ENCODE data around the gene C17orf67.

Gene C17orf67, protein sequence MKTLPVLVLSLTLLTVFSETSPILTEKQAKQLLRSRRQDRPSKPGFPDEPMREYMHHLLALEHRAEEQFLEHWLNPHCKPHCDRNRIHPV

DNA sequence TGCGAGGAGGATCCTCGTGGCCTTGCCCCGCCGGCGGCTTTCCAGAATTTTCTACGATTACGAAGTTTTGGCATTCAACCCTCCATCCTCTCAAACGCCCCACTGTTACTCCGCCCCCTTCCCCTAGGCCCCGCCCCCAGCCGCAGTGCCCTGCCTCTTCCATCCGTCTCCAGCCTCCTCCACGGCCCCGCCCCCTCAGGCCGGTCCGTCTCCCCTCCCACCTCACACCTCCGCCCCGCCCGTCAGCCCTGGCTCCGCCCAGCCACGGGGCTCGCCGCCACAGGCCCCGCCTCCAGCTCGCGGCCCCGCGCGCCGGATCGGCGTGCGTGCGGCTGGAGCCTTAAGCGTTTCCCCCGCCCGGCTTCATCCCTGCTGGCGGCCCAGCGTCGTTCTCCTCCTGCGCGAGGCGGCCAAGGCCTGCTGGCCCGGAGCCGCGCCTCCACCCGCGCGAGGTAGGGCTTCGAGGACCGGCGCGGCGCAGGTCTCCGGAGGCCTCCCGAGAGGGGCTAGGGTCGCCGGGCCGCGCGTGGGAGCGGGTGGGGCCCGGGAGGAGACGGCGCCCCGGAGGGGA, at the start of gene C17orf67, which contains the start of gene DGKE:
Gene C17orf67, minus strand, starts transcription at position 112 of the 571 bp plus-strand sequence. CDS start 18,110 bp downstream, outside the sequence.
Gene DGKE, plus strand, starts transcription at position 343 of the 571 bp plus-strand sequence. CDS start 645 bp downstream, outside the sequence.
- peak; percentile 96 for DNase-seq (ENCODE audit: low read depth)

DNA sequence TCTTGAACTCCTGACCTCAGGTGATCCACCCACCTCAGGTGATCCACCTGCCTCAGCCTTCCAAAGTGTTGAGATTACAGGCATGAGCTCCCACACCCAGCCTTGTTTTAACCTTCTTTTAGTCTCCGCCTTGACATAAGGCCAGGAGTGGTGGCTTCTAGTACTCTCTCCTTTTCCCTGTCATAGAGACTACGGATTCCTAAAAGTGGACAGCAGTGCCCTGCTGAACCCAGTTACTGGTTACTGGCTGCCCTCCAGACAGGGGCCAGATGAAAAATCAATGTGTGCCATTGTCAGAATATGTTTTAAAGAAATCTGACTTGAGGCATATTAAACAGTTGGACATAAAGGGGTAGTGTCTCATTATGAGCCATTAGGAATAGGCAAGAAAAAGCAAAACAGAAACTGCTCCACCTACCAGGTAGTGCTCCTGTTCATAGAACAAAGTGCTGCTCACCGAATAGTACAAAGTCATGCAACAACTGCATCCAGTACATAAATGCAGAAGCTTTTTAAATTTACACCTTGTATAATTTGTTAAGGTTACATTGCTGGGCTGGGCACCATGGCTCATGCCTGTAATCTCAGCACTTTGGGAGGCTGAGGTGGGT, 48.1 kb upstream of the C17orf67 start:
- DNase-seq (ENCODE audit: low read depth), result no peak

DNA sequence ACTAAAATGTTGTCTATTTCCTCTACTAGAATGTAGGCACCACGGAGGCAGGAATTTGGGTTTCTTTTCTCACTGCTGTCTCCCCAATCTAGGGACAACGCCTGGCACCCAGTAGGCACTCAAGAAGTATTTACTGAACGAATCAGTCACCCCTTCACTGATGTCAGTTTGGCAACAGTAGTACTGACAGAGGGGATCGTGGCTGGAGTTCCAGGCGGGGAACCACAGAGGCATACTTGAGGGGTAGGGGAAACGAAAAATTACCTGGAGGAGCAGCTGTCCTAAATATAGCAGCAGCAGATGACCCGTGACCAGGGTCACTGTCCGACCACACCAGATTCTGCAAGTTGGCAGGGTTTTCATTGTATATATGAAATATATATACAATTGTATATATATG, 46.9 kb upstream of the C17orf67 start:
- no peak for DNase-seq (ENCODE audit: low read depth)

DNA sequence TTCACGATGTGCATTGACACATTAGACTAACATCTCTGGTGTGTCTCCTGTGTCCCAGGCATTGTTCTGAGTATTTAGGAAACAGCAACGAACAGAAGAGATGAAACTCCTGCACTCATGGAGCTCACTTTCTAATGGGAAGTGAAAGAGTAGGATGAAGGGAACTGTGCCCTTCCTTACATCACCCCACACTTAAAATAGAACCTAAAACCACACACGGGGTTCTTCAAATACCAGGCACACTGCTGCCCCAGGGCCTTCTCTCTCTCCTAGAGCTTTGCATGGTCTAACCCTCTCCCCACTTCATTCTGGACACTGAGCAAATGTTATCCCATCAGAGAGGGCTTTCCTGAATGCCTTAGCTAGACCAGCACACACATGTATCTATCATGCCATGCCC, 46.4 kb upstream of the C17orf67 start:
- no peak for DNase-seq (ENCODE audit: low read depth)

DNA sequence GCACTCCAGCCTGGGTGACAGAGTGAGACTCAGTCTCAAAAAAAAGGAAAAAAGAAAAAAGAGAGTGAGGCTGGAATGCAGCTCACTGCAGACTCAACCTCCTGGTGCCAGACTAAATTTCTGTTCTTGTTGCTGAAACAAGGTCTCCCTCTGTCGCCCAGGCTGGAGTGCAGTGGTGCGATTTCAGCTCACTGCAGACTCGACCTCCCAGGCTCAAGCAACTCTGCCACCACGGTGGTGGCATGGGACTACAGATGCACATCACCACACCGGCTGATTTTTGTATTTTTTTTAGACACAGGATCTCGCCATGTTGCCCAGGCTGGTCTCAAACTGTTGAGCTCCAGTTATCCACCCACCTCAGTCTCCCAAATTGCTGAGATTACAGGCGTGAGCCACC, 45.6 kb upstream of the C17orf67 start:
- no peak for DNase-seq (ENCODE audit: low read depth)

DNA sequence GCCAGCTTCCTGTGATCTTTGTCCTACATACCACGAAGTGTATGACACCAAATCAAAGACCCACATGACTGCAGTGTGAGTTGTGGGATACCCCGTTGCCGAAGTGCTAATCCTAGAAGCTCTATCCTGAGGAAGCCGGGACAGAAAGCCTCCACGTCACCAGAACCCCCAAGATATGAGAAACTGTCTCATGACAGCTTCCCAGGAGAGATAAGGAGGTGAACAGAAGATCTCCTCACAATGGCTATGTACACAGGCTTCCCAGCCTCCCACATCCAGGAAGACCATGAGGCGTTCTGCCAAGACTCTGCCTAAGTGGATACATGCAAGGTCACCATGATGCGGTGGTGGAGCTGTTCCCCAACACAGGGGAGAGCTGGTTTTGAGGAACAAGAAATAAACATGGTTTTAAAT, 43.1 kb upstream of the C17orf67 start:
- no peak for DNase-seq (ENCODE audit: low read depth)

DNA sequence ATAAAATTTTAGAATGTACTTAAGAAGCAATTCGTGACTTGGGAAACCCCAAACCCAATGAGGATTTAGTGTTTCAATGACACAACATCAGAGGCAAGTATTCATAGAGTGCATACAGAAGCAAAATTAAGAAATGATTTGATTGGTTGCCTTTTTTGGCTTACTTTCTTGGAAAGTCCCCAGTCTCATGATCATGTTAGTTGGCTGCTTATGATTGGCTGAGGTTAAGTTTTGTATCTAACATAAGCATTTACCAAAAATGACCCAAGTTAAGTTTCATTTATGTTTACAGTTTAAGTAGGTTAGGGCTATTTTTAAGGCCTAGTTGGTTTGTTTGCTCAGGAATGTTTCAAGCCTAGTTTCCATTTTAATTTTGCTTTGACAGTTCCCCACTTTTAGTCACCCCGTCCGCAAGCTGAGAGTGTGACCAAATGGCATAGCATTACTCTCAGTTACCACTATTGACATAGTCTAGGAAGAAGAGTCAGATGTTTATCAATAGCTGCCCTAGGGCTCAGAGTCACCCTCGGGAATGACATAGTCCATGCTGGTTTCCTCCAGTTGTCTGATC, 36.4 kb upstream of the C17orf67 start:
- no peak for DNase-seq (ENCODE audit: low read depth)

DNA sequence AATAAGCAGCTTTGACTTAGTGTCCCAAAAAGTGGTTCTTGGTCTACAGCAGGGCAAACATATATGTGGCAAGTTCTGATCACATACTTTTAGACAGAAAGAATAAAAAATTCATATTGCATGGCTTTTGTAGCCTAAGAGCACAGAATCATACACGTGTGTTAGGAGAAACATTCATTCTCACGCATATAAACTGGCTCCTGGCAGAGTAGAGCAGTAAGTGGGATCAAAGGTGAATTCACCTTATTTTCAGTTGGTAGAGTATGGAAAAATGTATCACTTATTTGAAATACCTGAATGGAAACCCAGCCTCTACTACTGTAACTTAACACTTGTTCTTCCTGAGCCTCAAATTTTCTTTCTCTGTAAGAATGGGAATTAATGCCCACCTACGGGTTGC, 35.0 kb upstream of the C17orf67 start:
- no peak for DNase-seq (ENCODE audit: low read depth)

DNA sequence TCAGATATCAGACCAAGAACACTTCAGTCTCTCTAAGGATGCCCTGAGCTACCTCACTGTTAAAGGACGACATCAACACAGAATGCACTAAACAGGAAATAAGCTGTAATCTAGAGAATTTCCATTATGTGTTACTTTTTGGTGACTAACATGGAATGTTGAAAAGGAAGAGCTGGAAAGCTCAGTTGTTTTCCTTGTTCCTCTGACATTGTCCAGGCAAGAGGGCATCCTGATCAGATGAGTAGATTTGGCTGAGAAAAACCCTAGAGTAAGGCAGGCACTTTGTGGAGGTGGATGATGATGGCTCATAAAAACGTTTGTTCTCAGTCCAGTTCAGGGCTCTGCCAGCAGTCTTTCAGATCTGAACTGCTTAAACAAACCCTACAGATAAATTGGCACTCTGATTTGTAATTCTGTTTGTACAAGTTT, 34.2 kb upstream of the C17orf67 start:
- no peak for DNase-seq (ENCODE audit: low read depth)

DNA sequence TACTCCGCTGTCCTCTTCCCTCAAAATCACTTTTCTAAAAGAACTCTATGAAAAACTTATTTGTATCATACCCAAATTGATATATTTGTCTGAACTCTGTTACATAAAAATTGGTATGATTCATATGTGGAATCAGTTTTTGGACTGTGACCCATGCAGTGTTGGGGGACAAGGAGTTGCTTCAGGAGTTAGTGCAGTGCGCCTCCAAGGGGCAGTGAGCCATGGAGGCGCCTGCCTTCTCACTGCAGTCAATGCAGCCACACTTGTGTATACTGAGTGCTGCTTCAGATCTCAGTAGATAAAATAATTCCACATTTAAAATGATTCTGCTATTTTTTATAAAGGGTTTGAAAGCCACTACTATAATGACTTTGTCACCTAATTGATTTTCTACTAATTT, 32.8 kb upstream of the C17orf67 start:
- no peak for DNase-seq (ENCODE audit: low read depth)

DNA sequence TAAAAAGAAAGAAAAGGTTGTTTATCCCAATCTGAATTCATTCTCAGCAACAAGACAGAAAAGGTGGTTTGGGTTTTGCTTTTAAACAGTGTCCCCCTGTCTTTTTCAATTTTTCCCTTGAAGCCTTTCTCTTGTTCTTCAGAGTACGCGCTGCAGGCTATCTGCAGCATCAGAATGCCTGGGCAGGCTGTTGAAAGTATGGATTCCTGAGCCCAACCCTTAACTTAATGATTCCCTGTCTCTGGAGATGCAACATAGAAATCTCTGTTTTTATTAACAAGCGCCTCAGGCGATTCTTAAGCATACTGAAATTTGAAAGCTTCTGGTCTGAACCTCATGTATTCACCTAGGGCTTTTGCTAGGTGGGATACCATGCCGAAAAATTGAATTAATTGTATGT, 32.4 kb upstream of the C17orf67 start:
- no peak for DNase-seq (ENCODE audit: low read depth)

DNA sequence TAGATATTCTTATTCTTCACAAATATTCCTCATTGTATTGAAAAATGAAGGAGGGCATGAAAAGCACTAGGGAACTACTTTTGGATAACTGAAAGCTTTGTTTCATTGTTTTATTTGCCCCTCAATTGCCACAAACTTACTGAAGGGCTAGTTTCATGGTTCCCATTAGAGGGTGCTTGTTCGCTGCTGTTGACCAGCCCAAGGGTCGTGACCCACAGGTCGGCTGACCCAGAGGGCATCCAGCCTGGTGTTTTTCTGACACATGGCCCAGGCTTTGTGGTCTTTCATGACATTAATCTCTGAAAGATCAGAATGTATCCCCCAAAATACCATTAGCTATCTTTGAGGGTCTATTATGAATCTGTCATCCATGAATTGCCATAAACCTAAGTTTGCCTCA, 30.3 kb upstream of the C17orf67 start:
- DNase-seq (ENCODE audit: low read depth), result no peak

DNA sequence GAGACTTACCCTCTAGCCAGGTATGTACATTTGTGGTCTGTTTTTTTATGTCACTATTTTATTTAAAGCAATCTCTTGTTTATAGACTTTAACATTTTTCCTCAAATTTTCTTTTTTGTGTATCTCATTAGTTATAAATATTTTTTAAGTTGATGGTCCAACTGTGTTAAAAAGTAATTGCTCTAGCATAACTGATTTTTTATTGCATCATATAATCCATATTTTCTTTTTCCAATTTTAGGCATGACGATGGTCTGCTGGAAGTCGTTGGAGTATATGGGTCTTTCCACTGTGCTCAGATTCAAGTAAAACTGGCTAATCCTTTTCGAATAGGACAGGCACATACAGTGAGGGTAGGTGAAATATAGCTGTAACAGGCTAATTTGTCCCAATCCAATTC, 28.2 kb upstream of the C17orf67 start:
- no peak for DNase-seq (ENCODE audit: low read depth)

DNA sequence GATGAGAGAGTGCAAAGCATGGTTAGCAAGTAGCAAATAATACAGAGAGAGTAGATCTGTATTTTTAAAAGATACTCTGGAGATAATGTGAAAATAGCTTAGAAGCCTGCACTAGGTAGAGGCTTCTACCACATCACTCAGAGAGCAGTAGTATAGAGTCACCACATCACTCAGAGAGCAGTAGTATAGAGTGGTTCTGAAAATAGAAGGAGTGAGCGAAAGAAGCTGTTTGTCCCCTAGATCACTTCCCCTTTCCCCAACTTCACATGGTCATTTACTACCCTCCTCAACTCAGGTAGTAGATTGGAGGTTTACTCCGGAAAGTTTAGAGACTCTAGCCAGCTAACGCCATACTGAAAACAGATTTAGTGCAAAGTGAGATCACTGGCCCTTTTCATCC, 17.3 kb upstream of the C17orf67 start:
- DNase-seq (ENCODE audit: low read depth), result no peak

DNA sequence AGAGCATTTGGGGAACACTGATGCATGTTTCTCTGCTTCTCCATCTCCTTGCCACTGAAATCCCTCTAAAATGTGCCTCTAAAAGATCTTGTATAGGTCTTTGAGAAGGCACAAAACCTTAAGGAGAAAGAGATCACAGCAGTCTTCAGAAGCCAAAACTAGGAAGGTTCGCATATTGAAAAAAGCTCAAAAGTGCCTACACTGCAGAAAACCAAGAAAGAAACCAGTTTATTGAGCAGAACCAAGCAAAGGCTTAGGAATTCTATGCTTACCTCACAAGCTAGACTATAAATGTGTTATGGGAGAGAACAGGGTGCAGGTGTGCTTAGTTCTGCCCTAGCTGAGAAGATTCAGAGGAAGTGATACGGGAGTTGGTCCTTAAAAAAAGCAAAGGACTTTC, 16.9 kb upstream of the C17orf67 start:
- no peak for DNase-seq (ENCODE audit: low read depth)

DNA sequence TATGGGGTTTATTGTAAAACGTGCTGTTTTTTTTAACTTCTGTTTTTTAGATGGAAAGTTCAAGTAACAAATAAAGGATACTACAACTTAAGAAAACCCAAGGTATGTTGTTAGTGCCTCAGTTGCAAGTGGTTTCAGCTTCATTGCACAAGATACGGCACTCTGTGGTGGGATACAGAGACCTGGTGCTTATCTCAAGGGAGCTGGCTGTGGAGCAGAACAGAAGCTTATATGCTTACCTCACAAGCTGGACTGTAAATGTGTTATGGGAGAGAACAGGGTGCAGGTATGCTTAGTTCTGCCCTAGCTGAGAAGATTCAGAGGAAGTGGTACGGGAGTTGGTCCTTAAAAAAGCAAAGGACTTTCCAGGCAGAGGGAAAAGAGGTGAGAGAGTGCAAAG, 15.4 kb upstream of the C17orf67 start:
- no peak for DNase-seq (ENCODE audit: low read depth)

DNA sequence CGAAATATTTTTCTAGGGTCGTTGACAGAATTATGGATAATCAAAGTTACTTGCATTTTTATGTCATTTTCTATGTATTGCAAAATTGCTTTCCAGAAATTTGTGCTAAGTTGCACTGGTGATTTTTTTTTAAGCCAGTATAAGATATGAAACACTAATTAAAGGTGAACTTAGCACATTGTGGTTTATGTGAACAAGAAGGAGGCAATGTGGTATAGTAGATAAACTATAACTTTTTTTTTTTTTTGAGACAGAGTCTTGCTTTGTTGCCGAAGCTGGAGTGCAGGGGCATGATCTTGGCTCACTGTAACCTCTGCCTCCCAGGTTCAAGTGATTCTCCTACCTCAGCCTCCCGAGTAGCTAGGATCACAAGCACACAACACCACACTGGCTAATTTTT, 13.4 kb upstream of the C17orf67 start:
- DNase-seq (ENCODE audit: low read depth), result no peak

DNA sequence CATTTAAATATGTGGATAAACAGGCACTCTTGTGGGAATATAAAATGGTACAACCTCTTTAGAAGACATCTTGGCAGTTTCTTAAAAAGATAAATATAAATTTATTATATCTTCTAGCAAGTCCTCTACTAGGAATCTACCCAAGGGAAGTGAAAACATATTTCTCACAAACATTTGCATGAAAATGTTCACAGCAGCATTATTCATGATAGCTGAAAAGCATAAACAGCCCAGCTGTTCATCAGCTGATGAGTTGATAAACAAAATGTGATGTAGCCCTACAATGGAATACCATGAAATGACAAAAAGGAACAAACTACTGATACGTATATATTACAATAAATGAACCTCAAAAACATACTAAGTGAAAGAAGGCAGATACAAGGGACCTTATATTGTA, 12.2 kb upstream of the C17orf67 start:
- no peak for DNase-seq (ENCODE audit: low read depth)

DNA sequence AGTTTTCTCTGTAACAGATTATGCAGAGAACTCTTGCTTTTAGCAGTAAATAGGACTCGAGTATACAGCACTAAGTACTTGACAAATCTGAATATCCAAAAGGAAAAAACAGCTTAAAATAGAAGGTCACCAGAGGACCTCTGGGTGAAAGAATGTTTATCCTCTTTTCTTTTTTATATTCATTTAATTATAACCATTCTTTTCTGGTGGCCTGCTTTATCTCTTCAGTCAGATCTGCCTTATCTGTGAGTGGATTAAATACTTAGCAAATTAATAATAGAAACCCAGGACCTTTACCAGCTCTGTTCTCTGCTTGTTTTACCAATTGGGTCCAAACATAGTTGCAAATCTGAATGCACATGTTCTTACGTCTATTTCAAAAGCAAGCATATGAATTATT, 8.9 kb upstream of the C17orf67 start:
- DNase-seq (ENCODE audit: low read depth), result no peak

DNA sequence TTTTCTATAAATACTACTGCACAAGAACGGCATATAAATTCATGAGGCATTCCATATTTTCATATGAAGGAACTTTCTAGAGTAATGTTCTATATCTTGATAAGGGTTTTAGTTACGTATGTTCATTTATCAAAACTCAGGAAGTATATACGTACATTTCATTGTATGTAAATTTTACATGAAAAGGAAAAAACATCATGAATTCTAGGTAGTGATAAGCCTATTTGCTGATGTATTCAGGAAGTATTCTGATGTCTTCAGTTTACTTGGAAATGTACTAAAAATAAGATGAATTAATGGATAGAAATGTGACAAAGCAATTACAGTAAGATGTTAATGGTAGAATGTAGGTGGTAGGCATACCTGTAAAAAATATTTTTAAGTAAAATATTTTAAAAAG, 5.0 kb upstream of the C17orf67 start:
- DNase-seq (ENCODE audit: low read depth), result no peak

DNA sequence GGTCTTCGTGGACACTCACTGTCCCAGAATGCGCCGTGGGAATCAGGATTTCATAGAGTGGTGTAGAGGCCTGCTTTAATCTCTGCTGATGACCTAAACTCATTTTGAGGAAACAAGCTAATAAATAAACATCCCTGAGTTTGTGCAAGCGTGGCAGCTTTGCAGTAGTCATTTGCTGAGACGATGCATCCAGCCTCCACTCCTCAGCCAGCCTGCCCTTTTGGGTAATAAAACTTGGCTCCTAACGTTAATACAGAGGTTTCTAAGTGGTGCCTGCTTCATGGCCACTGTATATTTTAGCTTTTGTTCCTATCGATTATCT, 1.5 kb upstream of the C17orf67 start:
- no peak for DNase-seq (ENCODE audit: low read depth)

DNA sequence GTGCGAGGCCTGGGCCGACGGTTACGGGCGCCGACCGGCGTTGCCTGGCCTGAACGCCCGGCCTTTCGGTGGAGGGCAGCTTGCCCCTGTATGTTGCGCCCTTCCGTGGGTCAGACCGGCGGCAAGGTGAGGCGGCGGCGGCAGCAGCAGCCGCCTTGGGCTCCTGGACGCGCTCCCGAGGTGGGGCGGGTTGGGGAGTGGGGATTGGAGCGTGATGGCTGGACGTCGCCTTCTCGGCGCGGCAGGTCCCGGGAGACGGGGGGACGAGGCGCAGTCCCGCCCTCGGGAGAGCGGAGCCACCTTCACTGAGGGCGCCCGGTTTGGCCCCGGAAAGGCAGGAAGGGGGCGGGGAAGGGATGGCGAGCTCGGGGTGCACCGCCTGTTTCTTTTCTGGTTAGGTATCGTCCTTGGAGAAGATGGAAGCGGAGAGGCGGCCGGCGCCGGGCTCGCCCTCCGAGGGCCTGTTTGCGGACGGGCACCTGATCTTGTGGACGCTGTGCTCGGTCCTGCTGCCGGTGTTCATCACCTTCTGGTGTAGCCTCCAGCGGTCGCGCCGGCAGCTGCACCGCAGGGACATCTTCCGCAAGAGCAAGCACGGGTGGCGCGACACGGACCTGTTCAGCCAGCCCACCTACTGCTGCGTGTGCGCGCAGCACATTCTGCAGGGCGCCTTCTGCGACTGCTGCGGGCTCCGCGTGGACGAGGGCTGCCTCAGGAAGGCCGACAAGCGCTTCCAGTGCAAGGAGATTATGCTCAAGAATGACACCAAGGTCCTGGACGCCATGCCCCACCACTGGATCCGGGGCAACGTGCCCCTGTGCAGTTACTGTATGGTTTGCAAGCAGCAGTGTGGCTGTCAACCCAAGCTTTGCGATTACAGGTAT, 902 bp upstream of the C17orf67 start:
- DNase-seq (ENCODE audit: low read depth), result peak; percentile 32
